ENCODE results near the gene KCNG4. TPM values are rescaled to one million over a fixed set of nuclear protein-coding genes. Genes with fewer than 3 reads are reported as not detected.

KCNG4 gene
- total and polyA plus RNA-seq, 10 of the 15 experiments (the other 5 are each of a cell fraction or from before 2014, with no cell fraction given): not detected

GRCh38 chr16:84228256-84228838, 11.5 kb downstream of the KCNG4 start (continued):
- TF ChIP-seq, protein P1, sequence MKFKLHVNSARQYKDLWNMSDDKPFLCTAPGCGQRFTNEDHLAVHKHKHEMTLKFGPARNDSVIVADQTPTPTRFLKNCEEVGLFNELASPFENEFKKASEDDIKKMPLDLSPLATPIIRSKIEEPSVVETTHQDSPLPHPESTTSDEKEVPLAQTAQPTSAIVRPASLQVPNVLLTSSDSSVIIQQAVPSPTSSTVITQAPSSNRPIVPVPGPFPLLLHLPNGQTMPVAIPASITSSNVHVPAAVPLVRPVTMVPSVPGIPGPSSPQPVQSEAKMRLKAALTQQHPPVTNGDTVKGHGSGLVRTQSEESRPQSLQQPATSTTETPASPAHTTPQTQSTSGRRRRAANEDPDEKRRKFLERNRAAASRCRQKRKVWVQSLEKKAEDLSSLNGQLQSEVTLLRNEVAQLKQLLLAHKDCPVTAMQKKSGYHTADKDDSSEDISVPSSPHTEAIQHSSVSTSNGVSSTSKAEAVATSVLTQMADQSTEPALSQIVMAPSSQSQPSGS (IDR thresholded peaks at IDR 0.05; ENCODE audit: low read length): no peak
- no peak for TF ChIP-seq ZNF24 (IDR thresholded peaks at IDR 0.05)
- TF ChIP-seq USF2 (IDR thresholded peaks at IDR 0.05; ENCODE audit: borderline replicate concordance, low read depth, low read length): no peak
- no peak for TF ChIP-seq CHD1 (IDR thresholded peaks at IDR 0.05; ENCODE audit: low read depth, low read length)
- TF ChIP-seq KLF5 (IDR thresholded peaks at IDR 0.05; ENCODE audit: partially characterized antibody): no peak
- TF ChIP-seq IRF3 (IDR thresholded peaks at IDR 0.05): no peak

DNA sequence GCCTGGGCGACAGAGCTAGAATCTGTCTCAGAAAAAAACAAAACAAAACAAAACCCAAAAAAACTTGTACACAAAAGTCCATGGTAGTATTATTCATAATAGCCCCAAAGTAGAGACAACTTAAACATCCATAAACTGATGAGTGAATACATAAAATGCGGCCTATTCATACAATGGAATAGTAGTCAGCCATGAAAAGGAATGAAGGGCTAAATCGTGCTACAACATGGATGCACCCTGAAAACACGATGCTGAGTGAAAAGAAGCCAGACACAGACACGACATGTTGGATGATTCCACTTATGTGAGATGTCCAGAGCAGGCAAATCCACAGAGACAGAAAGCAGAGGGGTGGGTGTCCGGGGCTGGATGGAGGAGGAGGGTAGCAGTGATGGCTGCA, 12.3 kb downstream of the KCNG4 start:
- H3K9ac ChIP-seq (ENCODE audit: control insufficient read depth, insufficient read depth, low read length): no peak overlapping the region
- H3K4me2 ChIP-seq (ENCODE audit: control insufficient read depth, insufficient read depth): no peak overlapping the region
- ChIA-PET POLR2A (no interaction called here), CTCF (no interaction called here), SMC1A (ENCODE audit: uncharacterized antibody, unreplicated experiment) (no interaction called here), RAD21 (ENCODE audit: unreplicated experiment) (no interaction called here)
- no TSS peak for BruUV-seq (replicated peaks)
- H4K20me1 ChIP-seq (ENCODE audit: control insufficient read depth, insufficient read depth): no peaks in the 10 kb centered on the region
- DNase-seq (ENCODE audit: low read depth, low spot score): no peak
- H3K36me3 ChIP-seq (ENCODE audit: control insufficient read depth in 2 of 2, insufficient read depth in 2 of 2, low read length in 1 of 2): no peaks in the 10 kb centered on the region
- in situ Hi-C loops (cut with MboI): no loop called here
- FAIRE-seq: no peak
- 40% methylated on average over 6 of the region's 6 CpGs for WGBS (ENCODE audit: insufficient coverage, insufficient replicate concordance, low lambda C conversion rate, missing lambda C conversion rate)
- H2AFZ ChIP-seq (ENCODE audit: control insufficient read depth, low read depth, low read length): no peak overlapping the region
- peaks cover 0 to 5% of the 10 kb centered on the region in 2 experiments; a peak in 2 of 4 replicates for H3K27me3 ChIP-seq (replicated peaks in 1 of 2; ENCODE audit: control insufficient read depth in 2 of 2, insufficient read depth in 2 of 2, low read length in 1 of 2)
- intact Hi-C loops (cut with micrococcal nuclease; ENCODE audit: unreplicated experiment): no loop called here
- no peaks in the 10 kb centered on the region for H3K9me3 ChIP-seq (replicated peaks; ENCODE audit: control insufficient read depth, insufficient read depth, low read length)
- H3K79me2 ChIP-seq (ENCODE audit: control insufficient read depth, insufficient read depth, low read length): no peaks in the 10 kb centered on the region
- ATAC-seq: no peak
- H3K27ac ChIP-seq (ENCODE audit: control insufficient read depth, insufficient read depth): no peak overlapping the region
- H3K4me3 ChIP-seq: no peak overlapping the region
- no peaks in the 10 kb centered on the region for H3K4me1 ChIP-seq (ENCODE audit: control insufficient read depth, insufficient read depth, low read length)
- TF ChIP-seq DPF2 (IDR thresholded peaks at IDR 0.05) (no peak), CBX3 (IDR thresholded peaks at IDR 0.05; ENCODE audit: borderline replicate concordance, low read depth) (no peak), SUZ12 (IDR thresholded peaks at IDR 0.05; ENCODE audit: unreplicated experiment) (no peak), SIX5 (IDR thresholded peaks at IDR 0.05; ENCODE audit: low read depth, low read length, severe bottlenecking) (no peak), PAX5 (IDR thresholded peaks at IDR 0.05; ENCODE audit: borderline replicate concordance, low read depth, low read length) (no peak), BACH1 (IDR thresholded peaks at IDR 0.05; ENCODE audit: borderline replicate concordance) (no peak), IRF3 (IDR thresholded peaks at IDR 0.05) (no peak)
- TF ChIP-seq, protein P2, sequence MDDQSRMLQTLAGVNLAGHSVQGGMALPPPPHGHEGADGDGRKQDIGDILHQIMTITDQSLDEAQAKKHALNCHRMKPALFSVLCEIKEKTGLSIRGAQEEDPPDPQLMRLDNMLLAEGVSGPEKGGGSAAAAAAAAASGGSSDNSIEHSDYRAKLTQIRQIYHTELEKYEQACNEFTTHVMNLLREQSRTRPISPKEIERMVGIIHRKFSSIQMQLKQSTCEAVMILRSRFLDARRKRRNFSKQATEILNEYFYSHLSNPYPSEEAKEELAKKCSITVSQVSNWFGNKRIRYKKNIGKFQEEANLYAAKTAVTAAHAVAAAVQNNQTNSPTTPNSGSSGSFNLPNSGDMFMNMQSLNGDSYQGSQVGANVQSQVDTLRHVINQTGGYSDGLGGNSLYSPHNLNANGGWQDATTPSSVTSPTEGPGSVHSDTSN (IDR thresholded peaks at IDR 0.05; ENCODE audit: insufficient replicate concordance, low read depth, low read length): no peak
- TF ChIP-seq, protein P3, sequence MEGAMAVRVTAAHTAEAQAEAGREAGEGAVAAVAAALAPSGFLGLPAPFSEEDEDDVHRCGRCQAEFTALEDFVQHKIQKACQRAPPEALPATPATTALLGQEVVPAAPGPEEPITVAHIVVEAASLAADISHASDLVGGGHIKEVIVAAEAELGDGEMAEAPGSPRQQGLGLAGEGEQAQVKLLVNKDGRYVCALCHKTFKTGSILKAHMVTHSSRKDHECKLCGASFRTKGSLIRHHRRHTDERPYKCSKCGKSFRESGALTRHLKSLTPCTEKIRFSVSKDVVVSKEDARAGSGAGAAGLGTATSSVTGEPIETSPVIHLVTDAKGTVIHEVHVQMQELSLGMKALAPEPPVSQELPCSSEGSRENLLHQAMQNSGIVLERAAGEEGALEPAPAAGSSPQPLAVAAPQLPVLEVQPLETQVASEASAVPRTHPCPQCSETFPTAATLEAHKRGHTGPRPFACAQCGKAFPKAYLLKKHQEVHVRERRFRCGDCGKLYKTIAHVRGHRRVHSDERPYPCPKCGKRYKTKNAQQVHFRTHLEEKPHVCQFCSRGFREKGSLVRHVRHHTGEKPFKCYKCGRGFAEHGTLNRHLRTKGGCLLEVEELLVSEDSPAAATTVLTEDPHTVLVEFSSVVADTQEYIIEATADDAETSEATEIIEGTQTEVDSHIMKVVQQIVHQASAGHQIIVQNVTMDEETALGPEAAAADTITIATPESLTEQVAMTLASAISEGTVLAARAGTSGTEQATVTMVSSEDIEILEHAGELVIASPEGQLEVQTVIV (IDR thresholded peaks at IDR 0.05; ENCODE audit: borderline replicate concordance, partially characterized antibody): no peak

Measured in GM12878 (cell line).